IMR-90 (cell line): Measurements from ENCODE around the gene RECK. TPM values are rescaled to one million over a fixed set of nuclear protein-coding genes. Genes with fewer than 3 reads are reported as not detected.
A peak's percentile ranks its signal among the peaks of the same experiment; 100 is the strongest.

Experiments
- ATAC-seq: fragments of 200-7000 bp; cut with Tn5 transposase; 2 replicates; pipeline ENCODE4 v1.9.1; 2020; ENCODE audit warnings: low read depth, mild to moderate bottlenecking, moderate library complexity
- BruUV-seq: library from RNA; stranded (reverse); fragments of 400-500 nt; replicated peaks from 2 replicates; lab custom pipeline; 2021; lab: Mats Ljungman, UMichigan
- CTCF ChIA-PET: fragments of 300-600 bp; formaldehyde crosslinking; extraction: SDS; loops from one replicate; lab custom pipeline; 2021; ENCODE audit warnings: antibody characterized with exemption; lab: Yijun Ruan, JAX
- POLR2A ChIA-PET: fragments of 300-600 bp; sonication (Branson Sonifier 250); formaldehyde crosslinking; loops from one replicate; lab custom pipeline; 2022; ENCODE audit warnings: antibody characterized with exemption; ENCODE audit not compliant: unreplicated experiment; lab: Charles Lee
- DNase-seq: peaks from one replicate; pipeline ENCODE4 v3.0.0; 2013
- H2AFZ ChIP-seq: replicated peaks from 2 replicates; pipeline ENCODE3; 2013; ENCODE audit warnings: low read length, mild to moderate bottlenecking; ENCODE audit not compliant: poor library complexity
- H2AK5ac ChIP-seq: 2 replicates; pipeline ENCODE4 v1.6.1; 2013; ENCODE audit warnings: low read depth, low read length, inconsistent platforms
- H2AK9ac ChIP-seq: replicated peaks from 2 replicates; pipeline ENCODE3; 2013; ENCODE audit warnings: mild to moderate bottlenecking, low read depth, low read length, moderate library complexity; ENCODE audit not compliant: poor library complexity
- H2BK120ac ChIP-seq: 2 replicates; pipeline ENCODE4 v1.6.1; 2013; ENCODE audit warnings: low read depth, low read length, inconsistent platforms
- H2BK15ac ChIP-seq: 3 replicates; pipeline ENCODE4 v1.6.1; 2013; ENCODE audit warnings: low read depth, low read length, inconsistent platforms
- H2BK20ac ChIP-seq: 2 replicates; pipeline ENCODE4 v1.6.1; 2013; ENCODE audit warnings: low read depth, mild to moderate bottlenecking, inconsistent platforms, low read length, moderate library complexity
- H2BK5ac ChIP-seq: 2 replicates; pipeline ENCODE4 v1.6.1; 2013; ENCODE audit warnings: mild to moderate bottlenecking, low read depth, low read length, inconsistent platforms; ENCODE audit not compliant: poor library complexity, severe bottlenecking
- H3K14ac ChIP-seq: replicated peaks from 2 replicates; pipeline ENCODE4 v1.6.1; 2013; ENCODE audit warnings: low read depth, low read length, inconsistent platforms
- H3K18ac ChIP-seq: 2 replicates; pipeline ENCODE4 v1.6.1; 2013; ENCODE audit warnings: low read depth, low read length, control low read depth
- H3K23ac ChIP-seq: 2 replicates; pipeline ENCODE4 v1.6.1; 2013; ENCODE audit warnings: low read depth, low read length, inconsistent platforms
- H3K27ac ChIP-seq: 2 replicates; pipeline ENCODE4 v1.5.1; 2013; ENCODE audit warnings: mild to moderate bottlenecking, control low read depth, low read length; ENCODE audit not compliant: insufficient read depth
- H3K27me3 ChIP-seq: 2 replicates; pipeline ENCODE4 v1.6.1; 2013; ENCODE audit warnings: low read length; ENCODE audit not compliant: control insufficient read depth, insufficient read depth
- H3K36me3 ChIP-seq: 2 replicates; pipeline ENCODE4 v1.6.1; 2013; ENCODE audit warnings: low read length, mixed read lengths; ENCODE audit not compliant: control insufficient read depth, insufficient read depth
- H3K4ac ChIP-seq: 2 replicates; pipeline ENCODE4 v1.6.1; 2013; ENCODE audit warnings: low read depth, low read length, inconsistent platforms
- H3K4me1 ChIP-seq: 2 replicates; pipeline ENCODE4 v1.6.1; 2013; ENCODE audit warnings: low read length, mixed read lengths; ENCODE audit not compliant: control insufficient read depth, insufficient read depth
- H3K4me2 ChIP-seq: 2 replicates; pipeline ENCODE4 v1.6.1; 2013; ENCODE audit warnings: low read depth, mild to moderate bottlenecking, control low read depth, low read length, moderate library complexity
- H3K4me3 ChIP-seq: 2 replicates; pipeline ENCODE4 v1.5.1; 2013; ENCODE audit warnings: low read depth, mild to moderate bottlenecking, control low read depth, low read length, moderate library complexity; ENCODE audit not compliant: insufficient read depth
- H3K56ac ChIP-seq: 2 replicates; pipeline ENCODE4 v1.6.1; 2013; ENCODE audit warnings: low read length, inconsistent platforms; ENCODE audit not compliant: insufficient read depth; ENCODE audit errors: extremely low read depth
- H3K79me1 ChIP-seq, 2 experiments: 2 replicates each; pipeline ENCODE4 v1.6.1; 2013; ENCODE audit warnings: low read length in 2 of 2, inconsistent platforms in 1 of 2, low read depth in 1 of 2
- H3K9ac ChIP-seq: 2 replicates; pipeline ENCODE4 v1.6.1; 2013; ENCODE audit warnings: low read depth, low read length, control low read depth
- H3K9me1 ChIP-seq: 2 replicates; pipeline ENCODE4 v1.6.1; 2013; ENCODE audit warnings: low read length, inconsistent platforms; ENCODE audit not compliant: insufficient read depth
- H3K9me3 ChIP-seq: 2 replicates; pipeline ENCODE4 v1.6.1; 2013; ENCODE audit warnings: low read length; ENCODE audit not compliant: control insufficient read depth, insufficient read depth
- H4K20me1 ChIP-seq: 2 replicates; pipeline ENCODE4 v1.6.1; 2013; ENCODE audit warnings: low read length, inconsistent platforms; ENCODE audit not compliant: insufficient read depth
- H4K5ac ChIP-seq: 2 replicates; pipeline ENCODE4 v1.6.1; 2013; ENCODE audit warnings: mild to moderate bottlenecking, low read depth, low read length, control low read depth
- H4K8ac ChIP-seq, 2 experiments: 2 replicates each; pipeline ENCODE4 v1.6.1; 2013; ENCODE audit warnings: low read depth in 2 of 2, low read length in 2 of 2, control low read depth in 1 of 2, inconsistent platforms in 1 of 2
- H4K91ac ChIP-seq: 2 replicates; pipeline ENCODE4 v1.6.1; 2013; ENCODE audit warnings: low read depth, low read length, inconsistent platforms; ENCODE audit not compliant: insufficient read depth
- BHLHE40 ChIP-seq: fragments of 150-350 bp; IDR thresholded peaks from 2 replicates; pipeline ENCODE4 v1.6.1; 2016; ENCODE audit warnings: mild to moderate bottlenecking, low read depth, low read length
- CEBPB ChIP-seq: IDR thresholded peaks from 2 replicates; pipeline ENCODE4 v1.6.1; 2012; ENCODE audit warnings: low read depth, low read length, improper control_type of control experiment
- CHD1 ChIP-seq: IDR thresholded peaks from 2 replicates; pipeline ENCODE4 v1.6.1; 2012; ENCODE audit warnings: low read depth, low read length, improper control_type of control experiment
- CTCF ChIP-seq: conservative IDR thresholded peaks from 2 replicates; pipeline ENCODE4 v1.5.1; 2012; ENCODE audit warnings: mild to moderate bottlenecking, low read depth, low read length, improper control_type of control experiment
- ELK1 ChIP-seq: fragments of 150-350 bp; IDR thresholded peaks from 2 replicates; pipeline ENCODE4 v1.6.1; 2016; ENCODE audit warnings: low read depth, mild to moderate bottlenecking, low read length, moderate library complexity, borderline replicate concordance
- FOS ChIP-seq: fragments of 150-350 bp; IDR thresholded peaks from 2 replicates; pipeline ENCODE4 v1.6.1; 2016; ENCODE audit warnings: low read depth, low read length
- MAZ ChIP-seq: IDR thresholded peaks from 2 replicates; pipeline ENCODE4 v1.6.1; 2012; ENCODE audit warnings: low read depth, mild to moderate bottlenecking, low read length, improper control_type of control experiment, moderate library complexity, borderline replicate concordance
- MXI1 ChIP-seq: IDR thresholded peaks from 2 replicates; pipeline ENCODE4 v1.6.1; 2012; ENCODE audit warnings: low read depth, mild to moderate bottlenecking, low read length, moderate library complexity, borderline replicate concordance
- NFE2L2 ChIP-seq: fragments of 150-350 bp; IDR thresholded peaks from 2 replicates; pipeline ENCODE4 v1.6.1; 2016; ENCODE audit warnings: low read depth, mild to moderate bottlenecking, low read length
- POLR2A ChIP-seq: IDR thresholded peaks from 2 replicates; pipeline ENCODE4 v1.6.1; 2012; ENCODE audit warnings: mild to moderate bottlenecking, low read depth, low read length
- RAD21 ChIP-seq: IDR thresholded peaks from 2 replicates; pipeline ENCODE4 v1.6.1; 2012; ENCODE audit warnings: low read length, improper control_type of control experiment
- RCOR1 ChIP-seq: IDR thresholded peaks from 2 replicates; pipeline ENCODE4 v1.6.1; 2012; ENCODE audit warnings: mild to moderate bottlenecking, low read length, improper control_type of control experiment; ENCODE audit not compliant: insufficient replicate concordance
- RFX5 ChIP-seq: IDR thresholded peaks from 2 replicates; pipeline ENCODE4 v1.8.0; 2012; ENCODE audit warnings: low read depth, mild to moderate bottlenecking, low read length, moderate library complexity
- SMC3 ChIP-seq: fragments of 150-350 bp; IDR thresholded peaks from 2 replicates; pipeline ENCODE4 v1.6.1; 2016; ENCODE audit warnings: low read depth, mild to moderate bottlenecking, antibody characterized with exemption, low read length, moderate library complexity
- WGBS, 2 experiments: methylation state at CpG; one replicate each; pipeline versions ENCODE4 v1.1.5 to v1.1.7; 2013; ENCODE audit warnings: missing lambda C conversion rate in 2 of 2; ENCODE audit not compliant: insufficient read length in 1 of 2; ENCODE audit errors: extremely low coverage in 2 of 2; 5-methylcytosine and 5-hydroxymethylcytosine counted together
- dilution Hi-C: fragments of 300-500 bp; cut with HindIII; formaldehyde crosslinking; loops from one replicate; pipeline ENCODE4 v1.14.3; 2018; ENCODE audit warnings: low sequenced_read_pairs; ENCODE audit not compliant: unreplicated experiment
- in situ Hi-C: fragments of 300-500 bp; cut with MboI; formaldehyde crosslinking; loops from 3 replicates; pipeline ENCODE4 v1.14.3; 2019; ENCODE audit warnings: low sequenced_read_pairs, inconsistent platforms, mixed read lengths
- intact Hi-C: fragments of 100-400 bp; cut with micrococcal nuclease; formaldehyde crosslinking; loops from 2 replicates; pipeline ENCODE4 v1.10.0; 2022
- polyA plus RNA-seq, 3 experiments: library from polyadenylated mRNA; depleted of rRNA; stranded (reverse); fragments of >200 nt; gene quantifications; 2 replicates each; pipeline ENCODE4 v1.2.3, GENCODE V29; 2012; ENCODE audit warnings: low replicate concordance in 1 of 3
- total RNA-seq: library from RNA; depleted of rRNA; stranded (reverse); fragments of >200 nt; gene quantifications from 2 replicates; pipeline ENCODE4 v1.2.3, GENCODE V29; 2012
- TF ChIP-seq, protein P1 (sequence below): fragments of 150-350 bp; IDR thresholded peaks from 2 replicates; pipeline ENCODE4 v1.6.1; 2017; ENCODE audit warnings: mild to moderate bottlenecking, antibody characterized with exemption, low read length, low read depth

Gene RECK
- total and polyA plus RNA-seq, 2 of the 4 experiments (the other 2 are of a cell fraction), result 23.5 to 44.0 TPM

DNA sequence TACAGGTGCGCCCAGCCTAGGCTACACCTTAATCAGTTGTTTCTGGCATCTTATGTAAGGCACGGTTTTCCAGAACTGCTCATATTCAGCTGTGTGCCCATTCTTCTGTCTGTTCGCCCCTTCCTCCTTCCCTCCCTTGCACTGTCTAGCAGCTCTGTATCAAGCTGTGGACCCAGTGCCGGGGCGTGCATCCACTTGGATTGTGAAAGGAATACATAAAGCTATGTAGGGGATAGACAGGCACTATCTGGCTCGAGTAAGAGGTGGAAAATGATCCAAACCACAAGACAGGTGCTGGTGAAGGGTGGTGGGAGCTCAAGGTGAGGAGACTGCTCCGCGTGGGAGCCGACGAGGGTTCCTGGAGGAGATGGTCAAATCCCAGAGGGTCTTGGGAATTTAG lies 101.8 kb downstream of the RECK start:
- H4K91ac ChIP-seq, result no peak overlapping the region

More for the DNA sequence above, 101.8 kb downstream of the RECK start:
- Histone ChIP-seq H3K14ac (peak overlapping the region; percentile 32; the same call in 1 of the 2 replicates), H3K4me1 (peaks cover 17% of the 10 kb centered on the region), H4K20me1 (peaks cover 47% of the 10 kb centered on the region), H2BK20ac (no peak overlapping the region), H2AK5ac (no peak overlapping the region; the same call in 1 of the 2 replicates), H3K79me1 (peaks cover 40 to 65% of the 10 kb centered on the region in 2 experiments), H3K27me3 (no peaks in the 10 kb centered on the region), H2BK15ac (no peak overlapping the region), H3K36me3 (peaks cover 17% of the 10 kb centered on the region; the same call in 1 of the 2 replicates), H4K5ac (no peak overlapping the region), H3K9me1 (peaks cover 15% of the 10 kb centered on the region), H3K9me3 (no peaks in the 10 kb centered on the region), H3K18ac (no peak overlapping the region), H2BK120ac (no peak overlapping the region), H3K23ac (peak overlapping the region; percentile 56; the same call in 1 of the 2 replicates), H3K27ac (no peak overlapping the region), H2AK9ac (no peak overlapping the region), H3K56ac (no peak overlapping the region), H2BK5ac (no peak overlapping the region), H3K4me3 (no peak overlapping the region), H3K9ac (no peak overlapping the region), H3K4ac (peak overlapping the region; percentile 15), H2AFZ (no peak overlapping the region), H4K8ac (no peak overlapping the region), H3K4me2 (no peak overlapping the region; the same call in 1 of the 2 replicates)
- dilution Hi-C loops, result no loop called here
- TF ChIP-seq SMC3, result no peak
- no peak for TF ChIP-seq MAZ
- no peak for TF ChIP-seq BHLHE40
- no peak for TF ChIP-seq RAD21
- TF ChIP-seq CEBPB, result no peak
- no peak for TF ChIP-seq CTCF
- no peak for TF ChIP-seq MXI1
- TF ChIP-seq RFX5, result no peak
- no peak for TF ChIP-seq ELK1
- TF ChIP-seq, protein P1, sequence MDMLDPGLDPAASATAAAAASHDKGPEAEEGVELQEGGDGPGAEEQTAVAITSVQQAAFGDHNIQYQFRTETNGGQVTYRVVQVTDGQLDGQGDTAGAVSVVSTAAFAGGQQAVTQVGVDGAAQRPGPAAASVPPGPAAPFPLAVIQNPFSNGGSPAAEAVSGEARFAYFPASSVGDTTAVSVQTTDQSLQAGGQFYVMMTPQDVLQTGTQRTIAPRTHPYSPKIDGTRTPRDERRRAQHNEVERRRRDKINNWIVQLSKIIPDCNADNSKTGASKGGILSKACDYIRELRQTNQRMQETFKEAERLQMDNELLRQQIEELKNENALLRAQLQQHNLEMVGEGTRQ, result no peak
- TF ChIP-seq RCOR1, result no peak
- TF ChIP-seq CHD1, result no peak
- no peak for TF ChIP-seq POLR2A
- TF ChIP-seq FOS, result no peak
- TF ChIP-seq NFE2L2, result no peak
- in situ Hi-C loops, result no loop called here
- ChIA-PET POLR2A (no interaction called here), CTCF (no interaction called here)
- BruUV-seq, result no TSS peak
- 96% methylated on average over 6 of the region's 10 CpGs; no CpG with 5 or more reads in 1 of the 2 experiments for WGBS, 2 experiments
- DNase-seq (no peak), ATAC-seq (no peak)
- intact Hi-C loops, result no loop called here
